ENCODE data around the gene TM2D1.

DNA sequence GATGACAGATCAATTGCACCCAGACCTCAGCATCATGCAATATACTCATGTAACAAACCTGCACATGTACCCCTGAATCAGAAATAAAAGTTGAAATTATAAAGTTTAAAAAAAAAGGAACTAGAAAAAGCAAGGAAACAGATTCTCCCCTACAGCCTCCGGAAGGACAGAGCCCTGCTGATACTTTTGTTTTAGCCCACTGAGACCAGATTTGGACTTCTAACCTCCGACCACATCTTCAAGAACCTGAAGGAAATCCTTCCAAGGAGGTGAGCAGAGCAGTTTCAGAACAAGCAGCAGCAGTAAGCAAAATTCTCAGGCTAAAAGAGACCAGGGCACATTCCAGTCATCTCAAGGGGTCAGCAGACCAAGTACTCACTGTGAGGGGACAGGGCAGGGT lies 54.5 kb downstream of the TM2D1 start:
- no peak for TF ChIP-seq CTCF (conservative IDR thresholded peaks at IDR 0.05)
- no peak for TF ChIP-seq ZFX (IDR thresholded peaks at IDR 0.05)
